HL-60/S4 (cell line): Measurements from ENCODE around the gene TRMT5.

Experiments
- in situ Hi-C: fragments of 300-500 bp; cut with MboI; formaldehyde crosslinking; loops from 2 replicates; pipeline ENCODE4 v1.14.3; 2022; ENCODE audit warnings: low sequenced_read_pairs

Gene TRMT5

GRCh38 chr14:60980811-60981632 lies at the start of gene TRMT5, which contains the start of gene SLC38A6:
Gene TRMT5 (minus strand): TSS chr14:60981079. CDS start chr14:60980973, 106 bp downstream.
Gene SLC38A6 (plus strand): TSS chr14:60981245. CDS start chr14:60981278, 33 bp downstream.
- in situ Hi-C loops, result no loop called here

GRCh38 chr14:61026526-61026925 lies 45.6 kb upstream of the TRMT5 start:
- in situ Hi-C loops, result loop anchor here (25.0 kb wide), 1 partner anchor 389 kb away; the partner anchor contains the start of gene SIX1

- in situ Hi-C loops, result loop anchor here (25.0 kb wide), 1 partner anchor 388 kb away; the partner anchor contains the start of gene SIX1
These were observed 44.7 kb upstream of the TRMT5 start for GRCh38 chr14:61025251-61026223.

GRCh38 chr14:61019537-61019936 lies 38.7 kb upstream of the TRMT5 start:
- in situ Hi-C loops, result no loop called here

DNA sequence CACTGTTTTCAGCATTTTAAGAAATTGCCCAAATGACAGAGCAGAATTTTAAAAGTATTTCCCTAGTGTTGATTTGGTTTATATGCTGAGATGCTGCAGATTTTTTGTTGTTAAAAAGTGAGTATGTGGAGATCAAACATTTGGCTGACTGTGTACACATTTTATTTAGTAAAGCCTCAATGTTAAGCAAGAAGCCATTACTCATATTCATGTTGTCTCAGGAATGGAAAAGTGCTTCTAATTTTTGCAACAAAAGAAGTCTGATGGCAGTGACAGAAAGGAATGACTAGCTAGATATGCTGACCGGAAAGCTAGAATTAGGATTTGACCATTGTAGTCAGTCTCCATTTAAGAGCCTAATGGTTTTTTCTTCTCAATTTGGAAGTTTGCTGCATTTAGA lies 22.7 kb upstream of the TRMT5 start:
- in situ Hi-C loops, result no loop called here

GRCh38 chr14:60999536-60999935 lies 18.7 kb upstream of the TRMT5 start:
- in situ Hi-C loops, result no loop called here

GRCh38 chr14:60998617-60999016 lies 17.7 kb upstream of the TRMT5 start:
- in situ Hi-C loops, result no loop called here

DNA sequence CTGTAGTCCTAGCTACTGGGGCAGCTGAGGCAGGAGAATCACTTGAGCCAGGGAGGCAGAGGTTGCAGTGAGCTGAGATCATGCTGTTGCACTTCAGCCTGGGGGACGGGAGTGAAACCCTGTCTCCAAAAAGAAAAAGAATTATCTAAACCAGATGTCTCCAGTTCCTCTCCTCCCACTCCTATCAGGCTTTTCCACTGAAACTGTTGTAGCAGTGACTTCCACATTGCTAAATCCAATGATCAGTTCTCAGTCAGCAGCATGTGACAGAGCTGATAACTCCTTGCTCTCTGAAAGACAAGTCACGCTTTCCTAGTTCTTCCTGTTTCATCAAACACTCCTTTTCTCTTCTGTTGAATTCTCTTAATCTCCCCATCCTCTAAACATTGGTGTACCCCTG lies 8.7 kb upstream of the TRMT5 start:
- in situ Hi-C loops, result no loop called here

DNA sequence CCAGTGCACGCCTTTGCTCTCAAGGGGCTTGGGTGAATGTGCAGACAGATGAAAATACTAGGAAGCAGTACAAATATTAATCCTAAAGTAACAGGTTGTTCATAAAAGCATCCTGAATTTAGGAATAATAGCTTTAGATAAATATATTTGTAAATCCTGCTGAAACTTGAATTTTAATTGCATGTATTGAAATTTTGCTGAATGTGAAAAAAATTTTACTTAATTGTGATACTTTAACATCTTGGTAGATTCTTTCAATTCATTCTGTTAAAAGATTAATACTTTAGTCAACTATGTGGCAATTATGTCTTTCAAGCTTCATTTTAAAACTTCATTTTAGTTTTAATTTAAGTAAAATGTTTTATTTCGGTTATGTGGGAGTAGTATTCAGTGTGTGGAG lies 5.6 kb upstream of the TRMT5 start:
- in situ Hi-C loops, result no loop called here

DNA sequence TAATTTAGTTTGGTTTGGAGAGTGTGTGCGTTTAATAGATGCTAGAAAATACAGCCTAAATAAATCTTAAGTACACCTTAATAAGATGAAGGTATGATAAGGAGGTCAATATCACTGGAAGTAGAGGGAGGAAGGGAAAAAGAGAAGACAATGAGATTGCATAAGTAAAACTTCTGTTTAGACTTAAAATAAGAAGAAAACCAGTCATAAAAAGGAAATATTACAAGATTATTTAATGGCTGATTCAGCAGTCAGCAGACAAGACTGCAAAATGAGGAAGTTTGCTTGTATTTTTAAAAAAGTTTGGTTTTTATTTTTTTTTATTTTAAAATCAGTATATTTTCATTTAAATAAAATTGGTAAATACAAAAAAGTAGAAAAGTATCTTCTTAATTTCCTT lies 3.3 kb upstream of the TRMT5 start:
- in situ Hi-C loops, result no loop called here

- in situ Hi-C loops, result no loop called here
These were observed 965 bp upstream of the TRMT5 start for GRCh38 chr14:60981633-60982455.

GRCh38 chr14:60977847-60978246 lies 3.0 kb downstream of the TRMT5 start:
- in situ Hi-C loops, result no loop called here

GRCh38 chr14:60975551-60975950 lies 5.3 kb downstream of the TRMT5 start:
- in situ Hi-C loops, result no loop called here

DNA sequence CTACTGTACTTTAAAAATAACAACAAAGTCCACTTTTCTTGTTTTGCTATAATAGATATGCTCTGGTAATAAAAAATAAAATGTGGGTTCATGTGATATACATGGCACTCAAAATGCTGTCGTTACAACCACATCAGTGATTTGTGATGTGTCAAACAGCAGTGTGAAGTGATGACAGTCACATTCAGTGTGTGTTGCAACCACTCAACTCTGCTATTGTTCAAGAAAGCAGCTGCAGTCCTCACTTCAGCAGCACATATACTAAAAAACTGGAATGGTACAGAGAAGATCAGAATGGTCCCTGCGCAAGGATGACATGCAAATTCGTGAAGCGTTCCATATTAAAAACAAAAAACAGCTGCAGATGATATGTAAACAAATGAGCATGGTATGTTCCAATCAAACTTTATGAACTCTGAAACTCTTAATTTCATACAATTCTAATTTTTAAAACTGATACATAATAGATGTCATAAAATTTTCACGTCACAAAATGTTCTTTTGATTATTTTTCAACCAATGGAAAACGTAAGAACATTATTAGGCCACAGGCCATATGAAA lies 6.7 kb downstream of the TRMT5 start:
- in situ Hi-C loops, result no loop called here

DNA sequence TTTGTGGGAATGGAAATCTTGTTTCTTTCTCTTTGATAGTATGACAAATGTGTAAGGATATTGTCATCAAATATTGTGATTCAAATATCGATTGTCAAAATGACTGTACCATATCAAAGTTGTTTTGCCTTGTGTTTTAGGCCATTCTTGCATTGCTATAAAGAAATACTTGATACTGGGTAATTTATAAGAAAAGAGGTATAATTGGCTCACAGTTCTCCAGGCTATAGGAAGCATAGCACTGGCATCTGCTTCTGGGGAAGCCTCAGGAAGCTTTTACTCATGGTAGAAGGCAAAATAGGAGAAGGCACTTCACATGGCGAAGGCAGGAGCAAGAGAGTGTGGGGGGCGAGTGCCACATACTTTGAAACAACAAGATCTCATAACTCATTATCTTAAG lies 7.8 kb downstream of the TRMT5 start:
- in situ Hi-C loops, result no loop called here

DNA sequence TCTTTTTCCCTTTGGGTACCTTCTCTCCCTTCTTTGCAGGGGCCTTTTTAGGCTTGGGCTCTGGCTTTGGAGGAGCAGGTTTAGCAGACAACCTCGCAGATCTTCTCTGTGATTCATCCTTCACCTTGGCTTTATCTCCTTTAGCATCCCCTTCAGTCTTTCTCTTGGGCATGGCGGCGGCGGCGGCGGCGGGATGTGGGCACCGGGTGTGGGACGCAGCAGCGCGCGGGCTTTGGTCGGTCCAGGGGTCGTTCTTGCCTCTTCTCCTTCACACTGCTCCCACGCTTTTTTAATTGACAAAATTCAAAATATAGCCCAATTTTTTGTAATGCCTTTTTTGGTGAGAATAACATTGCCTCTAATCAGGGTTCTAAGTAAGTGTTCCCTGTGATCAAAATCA lies 8.6 kb downstream of the TRMT5 start:
- in situ Hi-C loops, result no loop called here

GRCh38 chr14:60971271-60971670 lies 9.6 kb downstream of the TRMT5 start:
- in situ Hi-C loops, result no loop called here

DNA sequence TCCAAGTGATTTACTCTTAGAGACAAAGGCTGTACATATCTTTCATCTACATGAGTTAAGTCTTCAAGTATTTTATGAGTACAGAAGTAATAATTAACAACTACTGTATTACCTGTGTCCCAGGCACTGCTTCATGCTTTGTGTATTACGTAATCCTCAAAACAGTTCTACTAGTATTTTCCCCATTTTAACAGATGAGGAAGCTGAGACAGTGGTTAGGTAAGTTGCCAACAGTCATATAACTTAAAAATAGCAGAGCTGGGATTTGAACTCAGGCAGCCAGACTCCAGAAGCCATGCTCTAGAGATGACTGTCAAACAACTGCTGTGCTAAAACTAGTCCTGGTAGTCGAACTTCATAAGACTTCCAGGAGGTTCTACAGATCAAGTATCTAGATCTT lies 10.7 kb downstream of the TRMT5 start:
- in situ Hi-C loops, result no loop called here

GRCh38 chr14:60968671-60969070 lies 12.2 kb downstream of the TRMT5 start:
- in situ Hi-C loops, result no loop called here

DNA sequence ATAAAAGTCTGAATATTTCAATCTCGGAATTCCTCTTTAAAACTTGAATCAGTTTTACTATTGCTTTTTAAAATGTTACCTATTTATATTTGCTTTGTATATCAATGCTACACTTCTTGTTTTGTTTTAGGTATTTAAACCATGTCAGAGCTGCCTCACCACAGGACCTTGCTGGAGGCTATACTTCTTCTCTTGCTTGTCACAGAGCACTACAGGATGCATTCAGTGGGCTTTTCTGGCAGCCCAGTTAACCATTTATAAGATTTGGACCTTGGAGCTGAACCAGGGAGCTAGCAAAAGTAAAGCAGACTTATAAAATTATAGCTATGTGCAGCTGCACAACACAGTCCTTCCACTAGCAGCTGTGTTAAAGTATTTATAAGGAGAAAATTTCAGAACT lies 12.8 kb downstream of the TRMT5 start:
- in situ Hi-C loops, result no loop called here
